HG03025 (cell line): Measurements from ENCODE around the gene ZSCAN21.

Source experiments
- ATAC-seq: cut with Tn5 transposase; IDR thresholded peaks from one replicate; pipeline ENCODE4 v1.9.1; 2021; ENCODE audit warnings: mild to moderate bottlenecking, moderate library complexity; ENCODE audit not compliant: unreplicated experiment, low FRiP score

The ZSCAN21 gene

DNA sequence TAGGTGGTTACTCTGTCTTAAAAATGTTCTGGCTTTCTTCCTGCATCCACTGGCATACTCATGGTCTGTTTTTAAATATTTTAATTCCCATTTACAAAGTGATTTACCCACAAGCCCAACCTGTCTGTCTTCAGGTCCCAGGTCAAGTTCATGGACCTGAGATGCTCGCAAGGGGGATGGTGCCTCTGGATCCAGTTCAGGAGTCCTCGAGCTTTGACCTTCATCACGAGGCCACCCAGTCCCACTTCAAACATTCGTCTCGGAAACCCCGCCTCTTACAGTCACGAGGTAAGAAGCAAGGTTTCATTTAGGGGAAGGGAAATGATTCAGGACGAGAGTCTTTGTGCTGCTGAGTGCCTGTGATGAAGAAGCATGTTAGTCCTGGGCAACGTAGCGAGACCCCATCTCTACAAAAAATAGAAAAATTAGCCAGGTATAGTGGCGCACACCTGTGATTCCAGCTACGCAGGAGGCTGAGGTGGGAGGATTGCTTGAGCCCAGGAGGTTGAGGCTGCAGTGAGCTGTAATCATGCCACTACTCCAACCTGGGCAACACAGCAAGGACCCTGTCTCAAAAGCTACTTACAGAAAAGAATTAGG is 25.5 kb upstream of the ZSCAN21 start:
- no peak for ATAC-seq

DNA sequence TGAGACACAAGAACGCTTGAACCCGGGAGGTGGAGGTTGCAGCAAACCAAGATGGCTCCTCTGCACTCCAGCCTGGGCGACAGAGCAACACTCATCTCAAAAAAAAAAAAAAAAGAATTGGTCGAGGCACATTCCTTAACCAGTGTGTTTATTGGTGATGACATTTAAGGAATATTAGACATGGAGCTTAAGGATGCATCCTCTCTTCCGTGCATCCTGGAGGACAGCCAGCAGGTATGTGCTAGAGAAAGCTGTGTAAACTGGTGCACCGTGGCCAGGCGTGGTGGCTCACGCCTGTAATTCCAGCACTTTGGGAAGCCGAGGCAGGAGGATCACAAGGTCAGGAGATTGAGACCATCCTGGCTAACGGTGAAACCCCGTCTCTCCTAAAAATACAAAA is 22.4 kb upstream of the ZSCAN21 start:
- no peak for ATAC-seq

DNA sequence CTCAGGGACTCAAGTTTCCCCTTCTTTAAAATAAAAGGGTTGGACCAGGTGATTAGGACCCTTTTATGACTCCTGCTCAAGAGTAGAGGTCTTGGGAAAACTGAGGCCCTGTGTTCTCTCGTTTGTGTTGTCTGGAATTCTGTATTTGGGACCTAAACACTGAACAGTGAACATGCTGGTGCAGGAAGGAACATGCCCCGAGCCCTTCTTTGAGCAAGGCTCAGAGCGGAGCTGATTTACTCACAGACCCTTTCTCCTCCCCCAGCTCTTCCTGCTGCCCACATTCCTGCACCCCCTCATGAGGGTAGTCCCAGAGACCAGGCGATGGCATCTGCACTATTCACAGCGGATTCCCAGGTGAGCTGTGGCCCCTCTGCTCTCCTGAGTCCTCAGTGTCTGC is 20.0 kb upstream of the ZSCAN21 start:
- no peak for ATAC-seq

DNA sequence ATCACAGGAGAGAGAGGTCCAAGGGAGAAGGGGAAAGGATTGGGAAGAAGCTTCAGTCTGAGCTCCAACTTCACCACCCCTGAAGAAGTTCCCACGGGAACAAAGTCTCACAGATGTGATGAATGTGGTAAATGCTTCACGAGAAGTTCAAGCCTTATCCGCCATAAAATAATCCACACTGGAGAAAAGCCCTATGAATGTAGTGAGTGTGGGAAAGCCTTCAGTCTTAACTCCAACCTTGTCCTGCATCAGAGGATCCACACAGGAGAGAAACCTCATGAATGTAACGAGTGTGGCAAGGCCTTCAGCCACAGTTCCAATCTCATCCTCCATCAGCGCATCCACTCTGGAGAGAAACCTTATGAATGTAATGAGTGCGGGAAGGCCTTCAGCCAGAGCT is 16.0 kb upstream of the ZSCAN21 start:
- ATAC-seq: no peak

DNA sequence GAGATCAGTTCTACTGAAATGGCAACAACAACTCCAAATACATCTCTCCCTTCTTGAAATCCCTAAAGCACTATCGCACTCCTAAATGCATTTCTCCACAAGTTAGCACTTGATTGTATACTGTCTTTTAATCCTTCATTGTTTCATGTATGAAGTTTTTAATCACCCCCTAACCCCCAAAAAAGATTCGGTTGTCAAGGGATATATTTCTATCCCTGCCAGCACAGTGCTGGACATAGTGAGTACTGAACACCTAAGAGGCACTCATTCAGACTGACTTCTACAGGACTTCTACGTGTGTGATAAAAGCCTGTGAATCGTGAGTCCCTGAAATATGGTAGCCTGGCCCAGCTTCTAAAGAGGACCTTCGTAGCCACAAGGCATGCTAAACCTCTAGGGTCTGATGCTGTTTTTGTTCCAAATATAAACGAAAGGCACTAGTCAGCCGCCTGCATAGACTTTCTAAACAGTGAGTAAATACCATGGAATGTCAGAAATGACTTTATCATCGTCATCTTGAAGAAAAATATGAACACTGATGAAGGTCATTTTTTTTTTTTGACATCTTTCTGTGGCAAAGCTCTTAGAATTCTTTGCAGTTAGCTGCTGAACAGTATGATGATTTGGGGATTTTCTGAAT is 14.6 kb upstream of the ZSCAN21 start:
- no peak for ATAC-seq

DNA sequence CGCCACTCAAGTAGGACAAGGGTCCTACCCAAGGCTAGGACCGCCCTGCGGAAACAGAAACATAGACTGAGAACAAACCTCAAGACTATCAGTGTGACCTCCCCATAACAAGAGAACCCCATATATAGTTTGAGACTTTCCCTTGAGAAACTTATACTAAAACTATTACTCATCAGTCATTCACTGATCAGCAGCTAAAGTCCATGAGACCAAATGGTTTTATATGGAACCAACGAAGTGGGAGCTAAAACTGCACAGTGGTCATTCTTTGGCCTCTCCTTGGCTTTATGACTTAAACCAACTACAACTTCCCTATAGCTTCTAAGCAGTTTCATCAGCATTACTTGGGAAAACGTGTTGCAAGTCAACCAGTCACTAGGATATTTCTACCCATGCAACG is 13.7 kb upstream of the ZSCAN21 start:
- no peak for ATAC-seq

DNA sequence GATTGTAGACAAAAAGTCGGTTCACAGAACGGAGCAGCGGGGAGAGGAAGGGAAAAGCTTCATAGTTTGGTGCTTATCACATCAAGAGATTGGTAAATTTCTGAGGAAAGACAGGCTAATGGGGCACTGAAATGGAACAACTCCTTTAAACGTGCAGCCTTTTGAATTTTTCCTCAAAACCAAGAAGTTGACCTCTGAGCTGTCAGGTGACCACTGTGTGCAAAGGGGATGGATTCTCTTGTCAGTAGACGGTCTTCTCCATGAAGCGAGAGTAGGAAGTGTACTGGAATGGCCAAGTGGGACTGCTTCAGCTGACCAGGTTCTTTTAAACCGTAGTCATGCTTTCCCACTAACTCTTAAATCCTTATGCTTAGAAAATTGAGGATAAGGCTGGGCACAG is 11.2 kb upstream of the ZSCAN21 start:
- no peak for ATAC-seq

DNA sequence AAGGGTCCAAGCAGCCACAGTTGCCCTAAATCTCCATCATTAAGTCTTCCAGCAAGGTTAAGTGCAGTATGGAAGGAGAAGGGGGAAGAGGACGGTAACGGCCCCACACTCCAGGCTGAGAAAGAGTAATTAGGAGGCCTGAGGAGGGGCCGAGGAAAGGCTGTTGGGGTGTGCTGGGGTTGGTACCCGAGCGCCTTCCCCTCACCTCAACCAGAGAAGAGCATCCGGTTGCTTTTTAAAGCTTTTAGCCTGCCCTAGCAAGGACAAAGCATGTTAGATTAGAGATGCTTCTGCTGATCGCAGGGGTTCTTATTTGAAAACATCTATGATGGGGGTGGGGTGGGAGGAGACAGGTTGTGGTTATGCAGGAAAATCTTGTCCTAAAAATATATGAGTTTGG is 9.0 kb upstream of the ZSCAN21 start:
- ATAC-seq: no peak

DNA sequence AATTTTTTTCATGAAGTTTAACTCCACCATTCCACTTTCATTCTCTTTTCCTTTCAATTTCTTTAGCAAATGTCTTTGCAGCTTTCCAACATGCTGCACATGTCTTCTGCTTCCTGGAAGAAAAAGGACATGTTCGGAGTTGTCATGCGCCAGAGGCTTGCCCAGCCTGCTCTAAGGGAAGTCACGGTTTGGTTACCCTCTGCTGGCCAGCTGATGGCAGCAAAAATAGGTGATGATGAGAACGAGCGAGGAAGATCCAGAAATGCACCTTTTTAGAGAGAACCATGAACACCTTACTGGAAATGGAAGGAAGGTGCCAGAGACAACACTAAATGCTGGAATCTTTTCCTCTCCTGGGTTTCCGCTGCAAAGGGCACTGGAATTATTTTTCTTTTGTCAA is 4.9 kb upstream of the ZSCAN21 start:
- no peak for ATAC-seq

DNA sequence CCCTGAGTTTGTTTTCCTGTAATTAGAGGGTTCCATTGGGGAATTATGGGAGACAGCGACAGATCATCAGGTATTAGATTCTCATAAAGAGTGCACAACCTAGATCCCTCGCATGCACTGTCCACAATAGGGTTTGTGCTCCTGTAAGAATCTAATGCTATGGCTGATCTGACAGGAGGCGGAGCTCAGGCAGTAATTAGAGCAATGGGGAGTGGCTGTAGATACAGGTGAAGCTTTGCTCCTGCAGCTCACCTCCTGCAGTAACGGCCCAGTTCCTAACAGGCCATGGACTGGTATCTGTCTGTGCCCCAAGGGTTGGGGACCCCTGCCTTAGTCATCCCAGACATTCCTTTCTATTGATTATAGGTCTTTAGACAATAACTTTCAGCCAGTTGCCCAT is 894 bp upstream of the ZSCAN21 start:
- ATAC-seq: no peak

DNA sequence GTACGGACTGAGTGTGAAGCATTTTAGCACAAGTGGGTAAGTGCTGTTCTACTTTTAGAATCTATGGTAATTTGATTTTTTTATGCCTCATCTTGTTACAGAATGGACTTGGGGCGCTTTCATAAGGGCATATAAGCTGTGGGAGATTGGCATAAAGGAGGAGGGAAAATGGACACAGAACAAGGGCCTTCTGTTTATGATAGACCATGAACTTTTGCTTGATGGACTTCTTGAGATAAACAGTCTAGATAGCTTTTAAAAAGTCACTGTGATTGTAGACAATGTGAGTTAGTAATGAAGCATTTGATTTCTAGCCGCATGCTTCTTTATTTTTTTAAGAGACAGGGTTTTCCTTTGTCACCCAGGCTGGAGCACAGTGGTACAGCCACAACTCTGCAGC is 2.0 kb downstream of the ZSCAN21 start:
- no peak for ATAC-seq

DNA sequence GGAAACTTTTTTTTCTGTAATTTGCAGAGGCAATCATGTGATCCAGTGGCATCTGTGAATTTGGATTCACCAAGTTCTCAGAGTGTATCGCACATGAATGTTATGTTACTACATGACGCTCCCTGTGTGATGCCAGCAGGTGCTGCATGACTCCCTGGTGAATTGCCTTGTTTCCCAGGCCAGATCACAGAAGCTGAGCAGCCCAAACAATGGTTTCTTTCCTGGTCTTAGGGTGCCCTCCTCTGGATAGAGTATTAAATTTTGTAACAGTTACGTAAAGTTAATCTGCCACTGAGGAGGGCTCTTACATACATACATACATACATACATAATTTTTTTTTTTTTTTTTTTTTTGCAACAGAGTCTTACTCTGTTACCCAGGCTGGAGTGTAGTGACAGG is 3.6 kb downstream of the ZSCAN21 start:
- ATAC-seq: no peak

DNA sequence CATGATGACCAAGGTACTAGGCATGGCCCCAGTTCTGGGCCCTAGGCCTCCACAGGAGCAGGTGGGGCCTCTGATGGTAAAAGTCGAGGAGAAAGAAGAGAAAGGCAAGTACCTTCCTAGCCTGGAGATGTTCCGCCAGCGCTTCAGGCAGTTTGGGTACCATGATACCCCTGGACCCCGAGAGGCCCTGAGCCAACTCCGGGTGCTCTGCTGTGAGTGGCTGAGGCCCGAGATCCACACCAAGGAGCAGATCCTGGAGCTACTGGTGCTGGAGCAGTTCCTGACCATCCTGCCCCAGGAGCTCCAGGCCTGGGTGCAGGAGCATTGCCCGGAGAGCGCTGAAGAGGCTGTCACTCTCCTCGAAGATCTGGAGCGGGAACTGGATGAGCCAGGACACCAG is 7.4 kb downstream of the ZSCAN21 start:
- ATAC-seq: no peak

DNA sequence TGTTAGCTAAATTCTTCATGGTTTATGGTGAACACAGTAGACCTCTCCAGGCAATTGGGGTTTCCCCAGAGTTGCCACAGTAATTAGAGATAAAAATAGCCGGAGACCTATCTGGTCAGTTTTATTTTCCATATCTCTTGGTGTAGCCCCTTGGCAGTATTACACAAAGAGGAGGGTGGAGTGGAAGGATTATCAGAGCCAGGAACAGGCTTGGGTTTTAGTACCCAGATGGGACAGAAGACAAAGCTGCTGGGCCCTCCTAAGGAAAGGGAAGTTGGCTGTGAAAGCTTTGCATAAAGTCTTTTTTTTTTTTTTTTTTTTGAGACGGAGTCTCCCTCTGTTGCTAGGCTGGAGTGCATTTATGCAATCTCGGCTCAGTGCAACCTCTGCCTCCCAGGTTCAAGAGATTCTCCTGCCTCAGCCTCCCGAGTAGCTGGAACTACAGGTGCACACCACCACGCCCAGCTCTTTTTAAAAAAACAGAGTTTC is 9.7 kb downstream of the ZSCAN21 start:
- ATAC-seq: no peak

DNA sequence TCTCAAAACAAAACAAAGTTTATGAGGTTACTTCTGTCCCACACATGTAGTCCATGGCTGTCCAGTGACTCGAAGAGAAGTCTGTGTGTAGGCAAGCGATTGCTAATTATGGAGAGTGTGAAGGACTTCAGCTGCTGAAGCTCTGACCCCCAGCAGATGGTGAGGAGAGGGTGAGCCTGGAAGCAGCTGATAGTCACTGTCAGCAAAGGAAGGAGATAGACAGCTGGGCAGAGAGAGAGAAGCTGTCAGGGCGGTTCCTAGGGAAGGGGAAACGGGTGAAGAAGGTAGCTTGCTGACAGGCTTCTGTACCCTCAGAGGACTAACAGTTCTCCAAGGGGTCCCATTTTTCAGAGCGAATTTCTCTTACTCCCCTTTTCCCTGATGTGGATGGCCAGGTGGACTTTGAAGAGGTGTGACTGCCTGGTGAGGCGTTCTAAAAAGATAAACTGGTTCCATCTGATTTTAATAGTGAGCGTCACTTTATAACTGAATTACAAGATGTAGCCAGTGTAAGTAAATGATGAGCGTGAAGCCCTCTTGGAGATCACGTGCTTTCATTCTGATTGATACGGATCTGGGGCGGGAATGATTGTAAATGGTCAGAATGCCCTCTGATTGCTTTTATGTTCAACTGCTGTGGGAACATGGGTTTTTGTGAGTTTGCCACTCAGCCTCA is 12.1 kb downstream of the ZSCAN21 start:
- no peak for ATAC-seq

DNA sequence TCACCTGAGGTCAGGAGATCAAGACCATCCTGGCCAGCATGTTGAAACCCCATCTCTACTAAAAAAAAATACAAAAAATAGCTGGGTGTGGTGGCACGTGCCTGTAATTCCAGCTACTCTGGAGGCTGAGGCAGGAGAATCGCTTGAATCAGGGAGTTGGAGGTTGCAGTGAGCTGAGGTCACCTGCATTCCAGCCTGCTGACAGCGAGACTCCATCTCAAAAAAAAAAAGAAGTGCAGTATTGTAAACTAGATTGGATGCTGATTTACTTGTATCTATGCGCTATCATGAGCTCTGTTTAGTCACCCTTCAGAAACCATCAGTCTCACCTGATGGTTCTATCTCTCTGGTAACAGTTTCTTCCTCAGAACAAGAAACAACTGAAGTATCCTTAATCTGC is 13.8 kb downstream of the ZSCAN21 start:
- no peak for ATAC-seq

DNA sequence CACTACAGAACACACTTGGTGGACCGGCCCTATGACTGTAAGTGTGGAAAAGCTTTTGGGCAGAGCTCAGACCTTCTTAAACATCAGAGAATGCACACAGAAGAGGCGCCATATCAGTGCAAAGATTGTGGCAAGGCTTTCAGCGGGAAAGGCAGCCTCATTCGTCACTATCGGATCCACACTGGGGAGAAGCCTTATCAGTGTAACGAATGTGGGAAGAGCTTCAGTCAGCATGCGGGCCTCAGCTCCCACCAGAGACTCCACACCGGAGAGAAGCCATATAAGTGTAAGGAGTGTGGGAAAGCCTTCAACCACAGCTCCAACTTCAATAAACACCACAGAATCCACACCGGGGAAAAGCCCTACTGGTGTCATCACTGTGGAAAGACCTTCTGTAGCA is 14.6 kb downstream of the ZSCAN21 start:
- ATAC-seq: no peak

DNA sequence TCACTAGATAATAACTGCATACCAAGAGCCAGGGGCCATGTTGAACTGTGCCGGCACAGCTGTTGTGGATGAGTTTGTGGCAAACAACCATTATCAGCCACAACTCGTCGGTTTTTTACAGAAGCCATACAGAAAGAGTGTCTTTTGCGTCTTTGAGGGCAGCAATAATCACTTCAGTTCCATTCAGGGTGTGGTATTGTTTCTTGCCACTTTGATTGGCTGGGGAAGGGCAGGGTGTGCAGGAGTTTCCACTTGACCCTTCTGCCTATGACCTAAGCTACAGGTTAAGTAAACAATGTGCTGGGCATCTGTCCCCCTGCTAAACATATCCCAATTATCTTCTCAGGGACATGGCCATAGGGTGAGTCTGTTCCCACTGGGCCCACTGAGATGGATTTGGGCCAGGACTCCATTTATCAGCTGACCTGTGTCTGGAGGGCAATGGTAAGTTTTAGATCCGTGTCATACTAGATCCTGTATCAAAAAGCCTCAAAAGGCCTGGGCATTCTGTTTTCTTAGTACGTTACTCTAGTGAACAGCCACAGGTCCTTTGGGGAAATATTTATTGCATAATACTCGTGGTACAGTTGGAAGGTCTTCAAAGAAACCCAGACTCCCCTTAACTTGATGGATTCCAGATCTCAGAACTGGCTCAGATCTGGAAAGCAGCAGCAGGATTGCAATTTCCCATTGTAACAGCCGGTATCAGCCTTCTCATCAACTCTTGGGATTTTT is 16.0 kb downstream of the ZSCAN21 start:
- ATAC-seq: no peak

DNA sequence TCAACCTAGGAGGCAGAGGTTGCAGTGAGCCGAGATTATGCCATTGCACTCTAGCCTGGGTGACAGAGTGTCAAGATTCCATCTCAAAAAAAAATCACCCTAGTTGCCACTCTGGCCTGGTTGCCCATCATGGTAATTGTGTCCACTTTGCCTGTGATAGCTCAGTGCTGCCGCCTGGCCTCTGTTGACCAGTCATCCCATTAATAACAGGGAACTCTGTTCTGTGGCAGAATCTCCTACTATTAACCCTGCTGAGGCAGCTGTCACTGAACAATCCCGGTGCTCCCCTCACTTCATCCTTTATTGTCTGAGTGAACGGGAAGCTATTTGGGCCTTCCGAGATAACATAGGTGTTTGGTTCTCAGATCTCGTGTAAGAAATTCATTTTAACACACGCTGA is 17.4 kb downstream of the ZSCAN21 start:
- no peak for ATAC-seq

DNA sequence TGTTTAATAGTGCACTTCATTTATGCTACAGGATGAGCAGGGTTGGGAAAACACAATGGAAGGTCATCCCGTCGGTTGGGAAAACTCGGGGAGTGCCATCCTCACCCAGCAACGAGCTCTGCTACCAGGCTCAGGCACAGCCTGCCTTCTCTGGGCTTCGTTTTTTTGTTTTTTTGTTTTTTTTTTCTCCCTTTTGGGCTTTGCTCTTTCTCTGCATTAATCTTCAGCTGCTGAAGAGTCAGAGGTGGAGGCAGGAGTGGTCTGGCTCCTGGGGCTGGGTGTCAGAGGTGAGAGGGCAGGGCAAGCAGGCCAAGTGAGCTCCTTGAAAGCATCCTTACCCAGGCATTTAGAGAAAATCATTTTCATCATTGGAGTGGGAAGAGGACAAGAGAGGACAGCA is 20.4 kb downstream of the ZSCAN21 start:
- ATAC-seq: no peak

DNA sequence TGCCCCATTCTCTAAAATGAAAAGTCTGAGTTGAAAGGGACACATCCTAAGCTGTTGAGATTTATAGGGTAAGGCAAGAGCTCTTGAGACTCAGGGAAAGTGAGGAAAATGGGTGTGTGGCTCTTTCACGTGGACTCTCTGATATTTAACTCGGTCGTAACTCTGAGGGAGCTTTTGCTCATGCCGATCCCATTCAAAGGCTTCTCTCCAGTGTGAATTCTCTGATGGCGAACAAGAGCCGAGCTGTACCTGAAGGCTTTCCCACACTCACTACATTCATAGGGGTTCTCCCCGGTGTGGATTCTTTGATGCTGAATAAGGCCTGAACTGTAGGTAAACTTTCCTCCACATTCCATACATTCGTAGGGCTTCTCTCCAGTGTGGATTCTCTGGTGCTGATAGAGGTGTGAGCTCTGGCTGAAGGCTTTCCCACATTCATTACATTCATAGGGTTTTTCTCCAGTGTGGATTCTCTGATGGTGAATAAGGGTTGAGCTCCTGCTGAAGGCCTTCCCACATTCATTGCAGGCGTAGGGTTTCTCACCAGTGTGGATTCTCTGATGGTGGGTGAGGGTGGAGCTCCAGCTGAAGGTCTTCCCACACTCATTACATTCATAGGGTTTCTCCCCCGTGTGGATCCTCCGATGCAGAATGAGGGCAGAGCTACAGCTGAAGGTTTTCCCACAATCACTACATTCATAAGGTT is 21.6 kb downstream of the ZSCAN21 start:
- ATAC-seq: no peak
